GM12801 (cell line): ENCODE data around the gene LDLRAD2.

ENCODE experiments used
- TF ChIP-seq, protein P1 (sequence below): IDR thresholded peaks from one replicate; pipeline ENCODE4 v1.5.1; 2011; ENCODE audit warnings: control low read depth; ENCODE audit not compliant: insufficient read length; ENCODE audit errors: extremely low read depth

Gene LDLRAD2

DNA sequence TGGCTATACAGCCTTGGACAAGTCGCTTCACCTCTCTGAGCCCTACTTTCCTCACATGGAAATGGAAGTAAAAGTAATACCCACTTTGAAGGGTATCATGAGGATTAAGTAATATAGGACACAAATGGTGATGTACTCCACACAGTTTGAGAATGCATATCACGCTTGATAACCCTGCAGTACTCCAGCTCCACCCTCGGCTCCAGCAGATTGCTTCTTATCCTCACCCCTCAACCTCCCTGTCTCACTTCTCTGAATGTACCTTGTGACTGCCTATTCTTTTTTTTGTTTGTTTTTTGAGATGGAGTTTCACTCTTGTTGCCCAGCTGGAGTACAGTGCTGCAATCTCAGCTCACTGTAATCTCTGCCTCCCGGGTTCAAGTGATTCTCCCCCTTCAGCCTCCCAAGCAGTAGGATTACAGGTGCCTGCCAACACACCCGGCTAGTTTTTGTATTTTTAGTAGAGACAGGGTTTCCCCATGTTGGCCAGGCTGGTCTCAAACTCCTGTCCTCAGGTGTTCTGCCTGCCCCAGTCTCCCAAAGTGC lies 55.5 kb downstream of the LDLRAD2 start:
- TF ChIP-seq, protein P1, sequence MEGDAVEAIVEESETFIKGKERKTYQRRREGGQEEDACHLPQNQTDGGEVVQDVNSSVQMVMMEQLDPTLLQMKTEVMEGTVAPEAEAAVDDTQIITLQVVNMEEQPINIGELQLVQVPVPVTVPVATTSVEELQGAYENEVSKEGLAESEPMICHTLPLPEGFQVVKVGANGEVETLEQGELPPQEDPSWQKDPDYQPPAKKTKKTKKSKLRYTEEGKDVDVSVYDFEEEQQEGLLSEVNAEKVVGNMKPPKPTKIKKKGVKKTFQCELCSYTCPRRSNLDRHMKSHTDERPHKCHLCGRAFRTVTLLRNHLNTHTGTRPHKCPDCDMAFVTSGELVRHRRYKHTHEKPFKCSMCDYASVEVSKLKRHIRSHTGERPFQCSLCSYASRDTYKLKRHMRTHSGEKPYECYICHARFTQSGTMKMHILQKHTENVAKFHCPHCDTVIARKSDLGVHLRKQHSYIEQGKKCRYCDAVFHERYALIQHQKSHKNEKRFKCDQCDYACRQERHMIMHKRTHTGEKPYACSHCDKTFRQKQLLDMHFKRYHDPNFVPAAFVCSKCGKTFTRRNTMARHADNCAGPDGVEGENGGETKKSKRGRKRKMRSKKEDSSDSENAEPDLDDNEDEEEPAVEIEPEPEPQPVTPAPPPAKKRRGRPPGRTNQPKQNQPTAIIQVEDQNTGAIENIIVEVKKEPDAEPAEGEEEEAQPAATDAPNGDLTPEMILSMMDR, result no peak

DNA sequence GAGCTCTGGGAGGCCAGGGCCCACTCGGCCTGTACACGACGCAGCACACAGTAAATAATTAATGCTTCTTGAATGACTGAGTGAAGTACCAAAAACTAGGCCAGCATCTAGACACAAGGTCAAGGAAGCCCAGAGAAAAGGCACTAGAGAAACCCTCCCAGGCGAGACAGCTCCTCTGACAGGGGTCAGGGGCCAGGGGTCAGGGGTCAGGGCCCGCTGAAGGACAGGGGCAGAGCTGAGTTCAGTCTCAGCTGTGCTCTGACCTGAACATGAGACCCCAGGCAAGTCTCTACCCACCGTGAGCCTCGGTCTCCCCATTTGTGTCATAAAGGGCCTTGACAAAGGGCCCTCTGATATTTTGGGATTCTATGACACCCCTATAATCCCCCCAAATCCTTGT lies 56.4 kb downstream of the LDLRAD2 start:
- TF ChIP-seq, protein P1, result no peak

DNA sequence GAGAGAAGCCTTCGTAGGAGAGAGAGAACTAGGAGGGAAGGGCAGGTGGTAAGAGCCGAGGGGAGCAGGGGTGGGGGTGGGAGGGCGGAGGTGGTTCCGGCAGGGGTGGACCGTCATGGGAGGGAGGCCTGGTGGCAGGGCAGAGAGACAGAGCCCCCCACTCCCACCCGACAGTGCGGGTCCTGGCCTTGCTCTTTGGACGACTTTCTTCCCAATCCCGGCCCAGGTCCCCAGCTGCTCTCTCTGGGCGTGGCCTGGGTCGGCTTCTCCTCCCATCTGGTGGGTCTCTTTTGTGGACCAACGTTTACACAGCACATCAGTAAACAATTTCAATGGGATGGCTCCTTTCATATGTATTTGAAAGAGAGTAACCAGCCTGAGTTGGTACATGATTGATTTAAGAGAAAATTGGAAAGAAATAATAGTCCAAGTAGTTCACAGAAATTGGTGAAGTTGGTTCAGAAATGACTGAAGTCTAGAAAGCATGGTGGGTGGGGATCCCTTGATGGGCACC lies 56.9 kb downstream of the LDLRAD2 start:
- TF ChIP-seq, protein P1, result no peak

DNA sequence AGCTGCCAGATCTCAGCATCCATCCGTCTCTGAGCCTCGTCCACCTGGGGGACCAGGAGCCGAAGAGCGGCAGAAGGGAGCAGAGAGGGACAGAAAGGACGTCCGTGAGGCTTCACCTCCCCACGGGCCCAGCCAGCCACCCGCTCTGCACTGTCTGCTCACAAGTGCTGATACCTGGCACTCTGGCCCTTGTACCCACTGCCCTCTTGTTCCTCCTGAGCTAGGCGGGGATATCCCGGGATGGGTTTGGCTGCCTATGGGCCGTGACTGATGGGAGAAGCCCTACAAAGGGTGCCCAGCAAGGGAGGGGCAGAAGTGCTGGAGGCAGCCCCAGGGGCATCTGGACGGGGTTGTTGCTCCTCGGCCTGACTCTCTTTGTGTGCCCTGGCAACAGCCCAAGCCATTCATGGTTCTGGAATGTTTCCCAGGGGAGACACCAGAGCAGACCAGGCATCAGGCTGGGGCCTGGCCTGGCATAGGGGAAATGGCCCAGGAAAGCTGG lies 57.6 kb downstream of the LDLRAD2 start:
- TF ChIP-seq, protein P1, result no peak

DNA sequence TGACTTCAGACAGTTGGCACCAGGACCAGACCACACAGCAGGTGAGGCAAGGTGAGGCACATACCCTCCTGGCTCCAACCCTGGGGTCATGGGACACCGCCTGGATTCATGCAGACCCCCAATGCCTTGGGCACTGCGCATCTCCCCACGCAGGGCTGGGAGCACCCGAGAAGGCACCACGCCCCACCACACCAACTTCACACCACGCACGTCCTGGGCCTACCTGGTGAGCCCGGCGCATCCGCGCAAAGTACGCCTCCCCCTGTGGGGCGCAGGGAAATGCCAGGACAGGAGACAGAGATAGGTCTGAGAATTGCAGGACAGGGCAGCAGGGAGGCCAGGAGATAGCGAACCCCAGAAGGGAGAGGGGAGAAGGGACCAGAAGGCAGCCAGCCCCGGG lies 58.5 kb downstream of the LDLRAD2 start:
- TF ChIP-seq, protein P1, result no peak

DNA sequence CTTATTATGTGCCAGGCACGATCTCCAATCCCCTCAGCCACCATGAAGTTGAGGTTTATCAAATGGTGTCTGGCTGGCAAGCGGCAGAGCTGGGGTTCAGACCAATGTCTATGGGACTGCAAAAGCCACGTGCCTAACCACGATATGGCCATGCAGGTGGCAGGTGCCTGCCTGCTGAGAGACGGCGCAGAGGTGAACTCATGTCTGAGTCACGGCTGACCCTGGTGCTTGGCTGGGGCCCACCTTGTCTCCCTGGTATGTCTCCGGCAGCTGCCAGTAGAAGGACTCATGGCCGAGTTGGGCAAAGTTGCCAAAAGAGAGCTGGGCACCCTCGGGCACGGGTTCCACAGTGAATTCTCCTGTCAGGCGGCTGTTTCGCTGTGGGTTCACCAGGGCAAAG lies 59.9 kb downstream of the LDLRAD2 start:
- TF ChIP-seq, protein P1, result no peak

DNA sequence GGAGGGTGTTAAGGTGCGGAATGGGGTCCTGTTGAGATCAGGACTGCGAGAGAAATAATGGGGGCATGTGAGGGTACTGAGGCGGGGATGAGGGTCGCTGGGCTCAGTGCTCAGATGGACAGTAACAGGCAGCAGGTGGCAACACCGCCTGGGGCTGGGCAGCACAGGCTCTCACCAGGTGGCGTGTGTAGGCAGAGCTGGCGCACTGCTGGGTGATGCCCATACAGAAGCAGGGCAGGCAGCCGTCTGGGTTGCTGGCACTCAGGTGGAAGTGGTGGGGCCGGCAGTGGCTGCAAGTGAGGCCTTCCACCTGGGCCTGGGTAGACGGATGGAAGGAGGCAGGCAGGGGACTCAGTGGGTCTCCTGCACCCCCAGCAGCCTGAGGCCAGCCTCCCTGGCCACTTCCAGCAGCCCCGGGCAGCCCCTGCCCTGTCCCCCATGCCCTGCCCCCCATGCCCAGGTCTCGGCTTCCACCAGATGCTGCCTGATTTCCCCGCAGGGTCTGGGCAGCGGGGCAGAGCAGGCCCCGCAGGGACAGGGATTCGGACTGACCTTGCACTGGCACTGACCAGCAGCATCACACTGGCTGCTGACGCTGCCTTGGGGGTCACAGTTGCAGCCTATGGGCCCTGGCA lies 60.5 kb downstream of the LDLRAD2 start:
- TF ChIP-seq, protein P1, result no peak
